GM12878 (cell line): Measurements from ENCODE around the gene HIVEP3. TPM values are rescaled to one million over a fixed set of nuclear protein-coding genes. Genes with fewer than 3 reads are reported as not detected.
"Not testable (repeated sequence)": the region's sequence is repeated elsewhere in the genome, so short reads cannot be mapped to it uniquely, and the experiment has no call there.

Experiments
- ATAC-seq: fragments of 200-7000 bp; cut with Tn5 transposase; 3 replicates; pipeline ENCODE4 v1.9.1; 2020; ENCODE audit warnings: mild to moderate bottlenecking, moderate library complexity
- BruUV-seq: library from RNA; stranded (reverse); fragments of 400-500 nt; replicated peaks from 2 replicates; lab custom pipeline; 2021; lab: Mats Ljungman, UMichigan
- CTCF ChIA-PET: fragments of 300-600 bp; sonication (Branson Sonifier 250); formaldehyde crosslinking; extraction: SDS; loops from one replicate; lab custom pipeline; 2021; ENCODE audit warnings: inconsistent platforms; lab: Yijun Ruan, JAX
- POLR2A ChIA-PET: fragments of 350-600 bp; formaldehyde crosslinking; extraction: SDS; loops from one replicate; lab custom pipeline; 2021; ENCODE audit warnings: inconsistent platforms; lab: Charles Lee
- RAD21 ChIA-PET: fragments of 300-600 bp; sonication (Branson Sonifier 250); formaldehyde crosslinking; loops from one replicate; lab custom pipeline; 2023; ENCODE audit warnings: antibody characterized with exemption; ENCODE audit not compliant: unreplicated experiment; lab: Charles Lee
- SMC1A ChIA-PET: fragments of 300-600 bp; sonication (Branson Sonifier 250); formaldehyde crosslinking; loops from one replicate; lab custom pipeline; 2023; ENCODE audit not compliant: unreplicated experiment, uncharacterized antibody; lab: Charles Lee
- DNase-seq: peaks from one replicate; pipeline ENCODE4 v3.0.0-alpha.2; 2011; ENCODE audit warnings: low read depth, low spot score
- FAIRE-seq: peaks from 3 replicates; lab custom pipeline; 2011; peaks lifted over from hg19 to GRCh38; lab: Jason Lieb, UNC
- H2AFZ ChIP-seq: 2 replicates; pipeline ENCODE4 v1.6.0; 2011; ENCODE audit warnings: low read depth, low read length, control low read depth; ENCODE audit not compliant: control insufficient read depth
- H3K27ac ChIP-seq: 2 replicates; pipeline ENCODE4 v1.5.1; 2011; ENCODE audit warnings: control low read depth; ENCODE audit not compliant: control insufficient read depth, insufficient read depth
- H3K27me3 ChIP-seq, 2 experiments: replicated peaks in 1 of 2; 2 replicates each; pipeline versions ENCODE4 v1.6.0 to v1.6.1; 2011; ENCODE audit warnings: low read length in 1 of 2; ENCODE audit not compliant: control insufficient read depth in 2 of 2, insufficient read depth in 2 of 2
- H3K36me3 ChIP-seq, 2 experiments: 2 replicates each; pipeline ENCODE4 v1.5.1; 2011; ENCODE audit warnings: low read length in 1 of 2; ENCODE audit not compliant: control insufficient read depth in 2 of 2, insufficient read depth in 2 of 2
- H3K4me1 ChIP-seq: 2 replicates; pipeline ENCODE4 v1.6.1; 2011; ENCODE audit warnings: mild to moderate bottlenecking, low read length, moderate library complexity, mixed read lengths; ENCODE audit not compliant: control insufficient read depth, insufficient read depth
- H3K4me2 ChIP-seq: 2 replicates; pipeline ENCODE4 v1.6.0; 2011; ENCODE audit warnings: control low read depth; ENCODE audit not compliant: control insufficient read depth, insufficient read depth
- H3K4me3 ChIP-seq: fragments of 200-600 bp; sonication (generic); 2 replicates; pipeline ENCODE4 v1.5.1; 2016
- H3K79me2 ChIP-seq: 2 replicates; pipeline ENCODE4 v1.6.0; 2011; ENCODE audit warnings: low read length; ENCODE audit not compliant: control insufficient read depth, insufficient read depth
- H3K9ac ChIP-seq: 2 replicates; pipeline ENCODE4 v1.8.0; 2011; ENCODE audit warnings: low read length, control low read depth, mixed read lengths; ENCODE audit not compliant: control insufficient read depth, insufficient read depth
- H3K9me3 ChIP-seq: replicated peaks from 3 replicates; pipeline ENCODE4 v1.5.1; 2011; ENCODE audit warnings: mild to moderate bottlenecking, low read length; ENCODE audit not compliant: control insufficient read depth, insufficient read depth
- H4K20me1 ChIP-seq: 2 replicates; pipeline ENCODE4 v1.6.0; 2011; ENCODE audit not compliant: control insufficient read depth, insufficient read depth
- CHD1 ChIP-seq: IDR thresholded peaks from 2 replicates; pipeline ENCODE4 v1.6.1; 2012; ENCODE audit warnings: low read depth, low read length, improper control_type of control experiment
- CREB1 ChIP-seq: IDR thresholded peaks from 2 replicates; pipeline ENCODE4 v1.6.1; 2012; ENCODE audit warnings: low read depth, mild to moderate bottlenecking, inconsistent platforms
- WGBS: methylation state at CpG from one replicate; pipeline ENCODE4 v1.1.6; 2016; ENCODE audit warnings: low lambda C conversion rate; ENCODE audit not compliant: insufficient replicate concordance, insufficient coverage; ENCODE audit errors: missing lambda C conversion rate; 5-methylcytosine and 5-hydroxymethylcytosine counted together
- in situ Hi-C: fragments of 300-500 bp; cut with MboI; formaldehyde crosslinking; loops from 9 replicates; pipeline ENCODE4 v1.14.3; 2018; ENCODE audit warnings: mixed read lengths
- intact Hi-C: fragments of 100-400 bp; cut with micrococcal nuclease; formaldehyde crosslinking; loops from one replicate; pipeline ENCODE4 v1.14.2; 2022; ENCODE audit not compliant: unreplicated experiment
- polyA plus RNA-seq, 11 experiments: library from polyadenylated mRNA; depleted of rRNA in 4 of 11; unstranded in 6 of 11; stranded (reverse) in 5 of 11; fragments of >200 nt; fragmentation: Nextera tagmentation in 4 of 11; fragmentation: Illumina TruSeq in 1 of 11; extraction: Ambion mirVana in 4 of 11; extraction: Trizol in 1 of 11; gene quantifications; 1 replicate in 1 of 11; 2 replicates in 10 of 11; pipeline versions ENCODE4 v1.2.1 to v1.2.3, GENCODE V29; 2011 to 2016; ENCODE audit warnings: inconsistent platforms in 2 of 11, missing spikeins in 2 of 11, low read depth in 1 of 11
- total RNA-seq, 4 experiments: library from RNA; depleted of rRNA in 3 of 4; stranded (reverse); fragments of >200 nt in 3 of 4; fragmentation: Illumina TruSeq in 1 of 4; extraction: Trizol in 1 of 4; gene quantifications; 2 replicates each; pipeline versions ENCODE4 v1.2.1 to v1.2.3, GENCODE V29; 2013 to 2021

The HIVEP3 gene
- total and polyA plus RNA-seq, 10 of the 15 experiments (the other 5 are each of a cell fraction or from before 2014, with no cell fraction given) = 1.8 to 13.6 (median 3.8) TPM

DNA sequence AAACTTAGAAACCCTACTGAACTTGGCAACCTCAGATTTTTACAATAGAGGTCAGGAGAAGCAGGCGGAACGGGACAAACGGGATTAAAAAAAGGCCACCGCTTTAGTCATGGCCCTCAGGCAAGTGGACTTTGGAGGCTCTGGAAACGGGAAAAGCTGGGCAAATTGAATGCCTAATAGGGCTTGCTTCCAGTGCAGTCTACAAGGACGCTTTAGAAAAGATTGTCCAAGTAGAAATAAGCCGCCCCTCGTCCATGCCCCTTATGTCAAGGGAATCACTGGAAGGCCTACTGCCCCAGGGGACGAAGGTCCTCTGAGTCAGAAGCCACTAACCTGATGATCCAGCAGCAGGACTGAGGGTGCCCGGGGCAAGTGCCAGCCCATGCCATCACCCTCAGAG is 27.2 kb upstream of the HIVEP3 start:
- FAIRE-seq, RAD21 ChIA-PET, H3K36me3 ChIP-seq, H3K79me2 ChIP-seq, in situ Hi-C loops, H3K27me3 ChIP-seq, H3K4me2 ChIP-seq, DNase-seq, ATAC-seq, H3K9me3 ChIP-seq, H2AFZ ChIP-seq, intact Hi-C loops, POLR2A ChIA-PET, H3K9ac ChIP-seq, SMC1A ChIA-PET, H3K4me1 ChIP-seq, H3K27ac ChIP-seq, H3K4me3 ChIP-seq, BruUV-seq, H4K20me1 ChIP-seq, CTCF ChIA-PET: not testable (repeated sequence)
- WGBS = 57% methylated on average over 10 of the region's 10 CpGs

DNA sequence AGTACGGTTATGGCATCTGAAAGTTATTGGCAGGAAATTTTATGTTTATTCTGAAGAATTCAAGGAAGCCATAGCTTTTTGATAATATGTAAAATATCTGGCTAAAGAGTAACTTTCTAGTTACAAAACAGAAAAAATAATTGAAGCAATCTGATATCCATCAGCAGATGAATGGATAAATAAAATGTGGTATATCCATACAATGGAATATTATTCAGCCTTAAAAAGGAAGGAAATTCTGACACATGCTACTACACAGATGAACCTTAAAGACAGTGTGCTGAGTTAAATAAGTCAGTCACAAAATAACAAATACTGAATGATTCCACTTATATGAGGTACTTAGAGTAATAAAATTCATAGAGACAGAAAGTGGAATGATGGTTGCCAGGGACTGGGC is 25.0 kb upstream of the HIVEP3 start:
- 67% methylated on average over 1 of the region's 1 CpG for WGBS
- no peak for TF ChIP-seq CREB1
- no peak for TF ChIP-seq CHD1
- Histone ChIP-seq H3K9me3 (no peaks in the 10 kb centered on the region; the same call in 1 of the 3 replicates), H3K79me2 (no peaks in the 10 kb centered on the region), H2AFZ (no peak overlapping the region), H3K36me3 (no peaks in the 10 kb centered on the region), H3K9ac (no peak overlapping the region), H3K4me3 (no peak overlapping the region), H3K4me1 (no peaks in the 10 kb centered on the region), H3K27ac (no peak overlapping the region), H3K27me3 (no peaks in the 10 kb centered on the region), H4K20me1 (no peaks in the 10 kb centered on the region), H3K4me2 (no peak overlapping the region)
- SMC1A ChIA-PET = no interaction called here
- RAD21 ChIA-PET = no interaction called here
- DNase-seq = no peak
- POLR2A ChIA-PET = no interaction called here
- no peak for FAIRE-seq
- intact Hi-C loops = no loop called here
- CTCF ChIA-PET = no interaction called here
- in situ Hi-C loops = no loop called here
- BruUV-seq = no TSS peak
- no peak for ATAC-seq
